Stomach smooth muscle (tissue), 2 donors: Measurements from ENCODE around the gene SEMA5A.

ENCODE experiments used
- H3K27ac ChIP-seq: one replicate; pipeline ENCODE4 v1.7.0; 2013; ENCODE audit warnings: mild to moderate bottlenecking, low read length, inconsistent platforms
- H3K27me3 ChIP-seq, 2 donors: one replicate each; pipeline ENCODE4 v1.7.0; 2013; ENCODE audit warnings: low read length in 2 of 2; ENCODE audit not compliant: insufficient read depth in 2 of 2, control insufficient read depth in 1 of 2
- H3K36me3 ChIP-seq, 2 donors: one replicate each; pipeline ENCODE4 v1.7.0; 2013; ENCODE audit warnings: low read length in 2 of 2; ENCODE audit not compliant: control insufficient read depth in 2 of 2, insufficient read depth in 2 of 2
- H3K4me1 ChIP-seq: one replicate; pipeline ENCODE4 v1.7.0; 2013; ENCODE audit warnings: low read length; ENCODE audit not compliant: control insufficient read depth, insufficient read depth
- H3K4me3 ChIP-seq, 2 donors: one replicate each; pipeline ENCODE4 v1.7.0; 2013; ENCODE audit warnings: low read length in 2 of 2
- H3K9ac ChIP-seq, 2 donors: one replicate each; pipeline ENCODE4 v1.7.0; 2013; ENCODE audit warnings: low read length in 2 of 2, mild to moderate bottlenecking in 1 of 2
- H3K9me3 ChIP-seq, 2 donors: one replicate each; pipeline ENCODE4 v1.7.0; 2013; ENCODE audit warnings: low read length in 2 of 2; ENCODE audit not compliant: control insufficient read depth in 2 of 2
- donor health status: healthy.
- donor health status: Pancreatic carcinoma.

Gene SEMA5A

DNA sequence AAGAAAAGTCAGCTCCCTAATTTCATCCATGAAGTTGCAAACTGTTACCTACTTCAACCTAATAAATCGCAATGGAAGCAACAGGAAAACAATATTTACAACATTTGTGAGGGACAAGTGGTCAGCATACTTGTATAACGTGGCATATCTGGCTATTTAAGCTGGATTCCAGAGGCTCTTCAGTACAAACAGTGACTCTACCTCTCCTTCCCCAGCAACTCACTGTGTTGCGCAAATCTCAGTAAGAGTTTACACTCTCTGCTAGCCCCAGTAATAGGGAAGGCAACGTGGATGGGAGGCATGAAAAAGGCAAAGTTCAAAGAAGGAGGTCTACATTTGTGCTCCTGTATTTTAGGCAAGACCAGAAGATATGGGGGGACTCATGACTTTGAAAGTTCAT lies 18.9 kb upstream of the SEMA5A start:
- H3K4me1 ChIP-seq: no peaks in the 10 kb centered on the region
- H3K9ac ChIP-seq: no peak overlapping the region
- no peaks in the 10 kb centered on the region for H3K36me3 ChIP-seq
- H3K27me3 ChIP-seq: no peaks in the 10 kb centered on the region
- no peak overlapping the region for H3K4me3 ChIP-seq
- no peak overlapping the region for H3K27ac ChIP-seq
- H3K9me3 ChIP-seq: no peaks in the 10 kb centered on the region

DNA sequence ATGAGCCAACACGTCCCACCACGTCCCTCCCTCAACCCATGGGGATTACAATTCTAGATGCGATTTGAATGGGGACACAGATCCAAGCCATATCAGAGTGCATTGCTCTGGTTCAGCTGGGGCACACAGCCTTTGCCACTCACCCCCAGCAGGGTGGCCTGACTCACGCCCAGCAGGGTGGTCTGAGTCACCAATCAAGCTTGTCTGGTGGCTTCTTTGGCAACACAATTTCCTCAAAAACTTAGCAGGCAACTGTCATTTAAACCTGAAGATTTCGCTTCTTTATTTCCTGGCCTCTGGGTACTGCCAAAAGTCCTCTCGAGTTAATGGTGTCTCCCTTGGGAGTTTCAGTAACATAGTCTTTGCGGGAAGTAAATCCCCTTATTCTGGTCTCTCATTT lies 16.3 kb upstream of the SEMA5A start:
- no peak overlapping the region for H3K9ac ChIP-seq
- no peaks in the 10 kb centered on the region for H3K27me3 ChIP-seq
- no peaks in the 10 kb centered on the region for H3K4me1 ChIP-seq
- no peak overlapping the region for H3K27ac ChIP-seq
- no peak overlapping the region for H3K4me3 ChIP-seq
- no peaks in the 10 kb centered on the region for H3K36me3 ChIP-seq
- no peaks in the 10 kb centered on the region for H3K9me3 ChIP-seq

DNA sequence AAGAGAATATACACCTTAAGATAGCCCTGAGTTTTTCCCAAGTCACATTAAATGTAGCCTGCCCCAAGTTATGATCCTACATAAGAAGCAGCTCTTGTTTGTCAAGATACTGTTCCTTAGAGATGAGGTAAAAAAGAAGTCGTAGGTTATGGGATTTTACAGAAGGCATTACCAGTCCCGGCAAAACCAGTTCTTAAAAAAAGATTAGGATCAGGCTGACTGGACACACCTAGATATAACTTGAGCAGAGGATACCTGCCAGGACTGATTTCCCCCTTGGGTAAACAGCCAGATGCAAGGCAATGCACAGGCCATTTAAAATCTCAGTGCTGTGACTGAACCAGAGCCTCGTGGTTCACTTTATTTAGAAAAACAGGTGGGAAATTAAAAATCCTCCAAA lies 14.1 kb upstream of the SEMA5A start:
- Histone ChIP-seq H3K9ac (no peak overlapping the region), H3K27me3 (no peaks in the 10 kb centered on the region), H3K27ac (no peak overlapping the region), H3K4me1 (no peaks in the 10 kb centered on the region), H3K9me3 (no peaks in the 10 kb centered on the region), H3K36me3 (no peaks in the 10 kb centered on the region), H3K4me3 (no peak overlapping the region)

DNA sequence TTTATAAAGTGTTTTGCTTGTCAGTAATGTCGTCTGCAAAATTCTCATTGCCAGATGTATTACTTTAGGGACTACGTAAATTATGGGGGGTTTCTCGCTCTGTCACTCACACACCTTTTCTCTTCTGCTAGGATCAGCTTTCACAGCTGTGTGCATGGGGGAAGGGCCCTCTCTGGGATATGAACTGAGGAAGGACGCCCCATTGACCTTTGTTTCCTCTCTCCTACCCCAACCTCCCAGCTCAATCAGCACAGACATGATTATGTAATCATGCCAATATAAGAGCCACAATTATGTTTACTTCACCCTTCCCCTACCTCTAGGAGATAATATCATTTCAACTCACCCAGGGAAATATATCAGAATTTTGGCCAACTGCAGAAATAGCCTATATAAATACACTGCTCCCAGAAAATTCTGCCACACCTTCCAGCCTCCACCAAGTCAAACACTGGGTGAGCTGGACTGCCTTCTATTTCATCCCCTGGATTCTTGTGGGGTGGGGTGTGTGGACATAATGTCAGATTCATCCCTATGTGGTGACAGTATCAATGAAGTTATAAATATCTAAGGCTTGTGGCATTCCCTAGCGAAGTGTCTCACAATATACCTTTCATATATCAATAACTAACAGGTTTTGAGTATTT lies 12.6 kb upstream of the SEMA5A start:
- Histone ChIP-seq H3K36me3 (no peaks in the 10 kb centered on the region), H3K9me3 (no peaks in the 10 kb centered on the region), H3K4me3 (no peak overlapping the region), H3K4me1 (no peaks in the 10 kb centered on the region), H3K27ac (no peak overlapping the region), H3K27me3 (no peaks in the 10 kb centered on the region), H3K9ac (no peak overlapping the region)

DNA sequence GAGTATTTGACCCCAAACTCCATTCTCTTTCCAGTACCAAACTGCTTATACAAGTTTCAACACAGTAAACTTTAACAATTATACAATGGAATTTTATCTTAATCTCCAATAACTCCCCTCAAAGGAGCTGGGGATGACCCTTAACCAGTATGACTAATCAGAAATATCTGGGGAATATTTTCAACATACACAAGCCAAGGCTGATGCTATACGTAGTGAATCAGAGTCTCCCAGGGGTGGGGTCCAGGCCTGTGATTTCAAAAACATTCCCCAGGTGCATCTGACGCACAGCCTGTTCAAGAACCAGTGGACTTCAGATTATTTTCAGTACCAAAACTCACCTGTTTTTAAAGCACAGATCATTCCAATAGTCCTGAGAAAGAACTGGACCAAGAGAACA lies 11.8 kb upstream of the SEMA5A start:
- H3K4me1 ChIP-seq: no peaks in the 10 kb centered on the region
- no peak overlapping the region for H3K27ac ChIP-seq
- H3K36me3 ChIP-seq: no peaks in the 10 kb centered on the region
- no peak overlapping the region for H3K4me3 ChIP-seq
- no peak overlapping the region for H3K9ac ChIP-seq
- no peaks in the 10 kb centered on the region for H3K27me3 ChIP-seq
- H3K9me3 ChIP-seq: no peaks in the 10 kb centered on the region

DNA sequence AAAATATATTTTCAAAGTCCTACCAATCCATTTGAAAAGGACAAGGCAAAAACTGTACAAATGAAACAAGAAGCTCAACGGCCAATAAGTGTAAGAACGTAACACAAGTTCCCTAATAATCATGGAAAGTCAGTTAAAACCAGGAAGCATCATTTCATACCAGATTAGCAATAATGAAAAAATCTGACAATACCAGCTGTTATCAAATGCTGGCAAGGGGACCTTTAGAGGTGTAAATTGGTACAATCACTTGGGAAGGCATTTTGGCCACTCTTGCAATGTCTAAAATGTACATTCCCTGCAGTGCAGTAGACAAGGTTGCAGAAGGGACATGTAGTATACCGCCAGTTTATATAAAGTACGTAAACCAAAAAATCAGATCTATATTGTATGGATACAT lies 10.1 kb upstream of the SEMA5A start:
- Histone ChIP-seq H3K27me3 (no peaks in the 10 kb centered on the region), H3K9ac (no peak overlapping the region), H3K4me1 (no peaks in the 10 kb centered on the region), H3K27ac (no peak overlapping the region), H3K9me3 (no peaks in the 10 kb centered on the region), H3K4me3 (no peak overlapping the region), H3K36me3 (no peaks in the 10 kb centered on the region)

DNA sequence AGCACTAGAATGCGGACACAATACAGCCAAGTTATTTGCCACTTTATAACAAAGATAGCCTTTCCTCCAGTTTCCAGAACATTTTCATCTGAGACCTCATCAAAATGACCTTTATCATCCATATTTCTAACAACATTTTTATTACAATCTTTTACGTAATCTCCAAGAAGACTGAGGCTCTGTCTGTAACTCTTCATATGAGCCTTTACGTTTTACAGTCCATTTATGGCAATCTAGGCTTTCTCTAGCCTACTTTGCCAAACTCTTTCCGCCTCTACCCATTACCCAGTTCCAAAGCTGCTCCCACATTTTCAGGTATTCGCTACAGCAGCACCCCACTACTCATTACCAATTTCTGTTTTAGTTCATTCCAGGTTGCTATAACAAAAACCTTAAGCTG lies 8.2 kb upstream of the SEMA5A start:
- Histone ChIP-seq H3K9me3 (no peaks in the 10 kb centered on the region), H3K9ac (no peak overlapping the region), H3K36me3 (no peaks in the 10 kb centered on the region), H3K27me3 (no peaks in the 10 kb centered on the region), H3K4me3 (no peak overlapping the region), H3K27ac (no peak overlapping the region), H3K4me1 (no peaks in the 10 kb centered on the region)

DNA sequence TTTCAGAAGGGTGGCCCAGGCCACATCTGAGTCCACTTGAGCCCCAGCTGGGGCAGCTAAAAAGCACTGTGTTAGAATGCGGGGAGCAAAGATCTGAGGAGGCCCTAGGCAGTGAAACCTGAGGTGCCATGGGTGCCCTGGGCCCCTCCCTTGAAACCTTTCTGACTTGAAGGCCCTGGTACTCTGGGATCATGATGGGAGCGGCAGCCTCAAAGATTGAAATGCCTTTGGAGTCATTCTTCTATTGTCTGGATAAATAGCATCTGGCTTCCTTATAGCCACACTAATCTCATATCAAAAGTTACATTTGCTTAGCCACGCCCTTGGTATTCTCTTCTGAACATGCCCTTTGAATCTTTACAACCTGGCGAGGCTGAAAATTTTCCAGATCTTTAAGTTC lies 7.7 kb upstream of the SEMA5A start:
- Histone ChIP-seq H3K27me3 (no peaks in the 10 kb centered on the region), H3K27ac (no peak overlapping the region), H3K9ac (no peak overlapping the region), H3K36me3 (no peaks in the 10 kb centered on the region), H3K4me1 (no peaks in the 10 kb centered on the region), H3K9me3 (no peaks in the 10 kb centered on the region), H3K4me3 (no peak overlapping the region)

DNA sequence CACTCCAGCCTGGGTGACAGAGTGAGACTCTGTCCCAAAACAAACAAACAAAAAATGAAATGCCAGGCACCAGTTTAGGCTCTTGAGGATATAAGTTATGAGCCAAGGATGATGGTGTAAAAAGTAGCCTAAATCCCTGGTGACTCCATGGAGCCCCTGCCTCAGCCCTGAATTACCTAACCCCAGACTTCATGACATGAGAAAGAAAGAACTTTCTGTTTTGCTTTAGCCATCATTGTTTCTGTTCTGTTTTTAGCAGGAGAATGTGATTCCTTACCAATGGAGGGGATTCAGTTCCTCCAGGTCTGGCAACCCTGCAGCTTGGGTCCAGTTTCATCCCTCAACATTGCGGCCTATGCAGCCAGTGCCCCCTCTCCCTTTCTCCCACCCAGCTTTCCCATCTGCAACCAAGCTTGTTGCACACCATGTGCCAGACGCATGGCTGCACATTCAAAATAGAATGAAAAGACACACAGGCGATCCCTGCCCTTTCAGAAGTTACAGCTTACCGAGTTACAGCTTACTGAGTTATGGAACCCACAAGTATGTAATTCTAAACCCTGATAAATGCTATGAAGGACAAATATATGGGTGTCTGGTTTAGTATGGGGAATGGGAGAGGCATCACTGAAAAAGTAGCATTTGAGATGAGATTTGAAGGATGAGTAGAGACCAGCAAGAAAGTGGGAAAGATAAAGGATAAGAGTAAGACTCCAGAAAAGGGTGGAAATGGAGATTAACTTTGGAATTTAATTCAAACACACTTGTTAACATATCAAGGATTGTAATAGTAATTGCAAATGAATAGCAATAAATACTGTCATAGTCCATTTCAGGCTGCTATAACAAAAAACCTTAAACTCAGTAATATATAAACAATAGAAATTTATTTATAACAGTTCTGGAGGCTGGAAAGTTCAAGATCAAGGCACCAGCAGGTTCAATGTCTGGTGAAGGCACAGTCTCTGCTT lies 6.0 kb upstream of the SEMA5A start:
- H3K9ac ChIP-seq: no peak overlapping the region
- H3K36me3 ChIP-seq: no peaks in the 10 kb centered on the region
- no peak overlapping the region for H3K27ac ChIP-seq
- H3K4me3 ChIP-seq: no peak overlapping the region
- no peaks in the 10 kb centered on the region for H3K27me3 ChIP-seq
- H3K9me3 ChIP-seq: no peaks in the 10 kb centered on the region
- peaks cover 7% of the 10 kb centered on the region for H3K4me1 ChIP-seq

DNA sequence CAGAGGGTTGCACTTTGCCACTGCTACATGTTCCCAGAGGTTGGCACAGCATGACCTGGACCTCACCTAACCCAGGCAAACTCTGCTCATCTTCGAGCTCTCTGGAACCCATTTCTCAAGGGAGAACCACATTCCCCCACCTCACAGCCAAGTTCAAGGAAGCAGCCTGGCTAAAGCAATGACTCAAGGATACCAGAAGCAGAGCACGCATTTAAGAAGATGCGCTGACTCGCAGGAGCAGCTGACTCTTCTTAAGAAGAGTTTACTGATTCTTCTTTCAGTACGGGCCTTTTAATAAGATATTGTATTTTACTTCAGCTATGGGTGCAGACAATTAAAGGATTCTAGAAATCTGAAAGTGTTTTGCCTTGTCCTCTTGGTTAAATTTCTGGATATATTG lies 4.1 kb upstream of the SEMA5A start:
- H3K36me3 ChIP-seq: no peaks in the 10 kb centered on the region
- H3K27ac ChIP-seq: no peak overlapping the region
- no peaks in the 10 kb centered on the region for H3K27me3 ChIP-seq
- H3K9me3 ChIP-seq: no peaks in the 10 kb centered on the region
- no peak overlapping the region for H3K4me3 ChIP-seq
- no peak overlapping the region for H3K9ac ChIP-seq
- peaks cover 20% of the 10 kb centered on the region for H3K4me1 ChIP-seq
